Umbilical cord (tissue), 2 donors: Measurements from ENCODE around the gene GNG7. TPM values are rescaled to one million over a fixed set of nuclear protein-coding genes. Genes with fewer than 3 reads are reported as not detected.
A peak's percentile ranks its signal among the peaks of the same experiment; 100 is the strongest.
"Not testable (repeated sequence)": the region's sequence is repeated elsewhere in the genome, so short reads cannot be mapped to it uniquely, and the experiment has no call there.

Source experiments
- DNase-seq: peaks from one replicate; pipeline ENCODE4 v3.0.0-alpha.2; 2015; ENCODE audit warnings: low spot score
- total RNA-seq: library from RNA; depleted of rRNA; stranded (reverse); fragments of >200 nt; gene quantifications from one replicate; pipeline ENCODE4 v1.2.3, GENCODE V29; 2014; ENCODE audit warnings: low replicate concordance; ENCODE audit not compliant: insufficient read depth

GNG7 gene
- total RNA-seq, 1 donor from 2014 or later, result 0.48 TPM

DNA sequence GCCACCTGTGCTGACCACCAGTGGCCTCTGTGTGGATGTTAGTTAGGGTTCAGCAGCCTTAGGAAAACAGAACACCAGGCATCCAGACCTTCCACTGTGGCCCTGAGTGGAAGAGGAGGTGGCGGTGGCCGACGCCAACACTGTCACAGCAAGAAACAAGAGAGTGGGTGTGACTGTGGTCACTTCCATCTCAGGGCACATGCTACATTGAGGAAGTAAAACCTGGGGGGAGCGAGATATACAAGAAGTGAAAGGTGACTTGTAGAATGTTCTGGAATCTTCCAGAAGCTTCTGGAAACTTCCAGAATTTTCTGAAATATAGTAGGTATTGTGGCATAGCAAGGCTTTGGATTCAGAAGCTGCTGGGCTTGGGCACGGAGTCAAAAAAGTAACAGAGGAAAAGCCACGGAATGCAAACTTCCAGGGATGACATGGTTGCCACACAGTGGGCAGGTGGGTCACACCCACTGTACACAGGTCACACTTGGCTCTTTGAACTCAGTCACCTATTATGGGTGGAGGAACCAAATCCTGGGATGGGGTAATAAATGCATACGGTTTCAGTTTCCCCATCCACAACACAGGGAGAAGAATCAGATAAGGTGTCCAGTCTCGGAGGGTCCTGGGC, 24.3 kb downstream of the GNG7 start:
- DNase-seq, result no peak

DNA sequence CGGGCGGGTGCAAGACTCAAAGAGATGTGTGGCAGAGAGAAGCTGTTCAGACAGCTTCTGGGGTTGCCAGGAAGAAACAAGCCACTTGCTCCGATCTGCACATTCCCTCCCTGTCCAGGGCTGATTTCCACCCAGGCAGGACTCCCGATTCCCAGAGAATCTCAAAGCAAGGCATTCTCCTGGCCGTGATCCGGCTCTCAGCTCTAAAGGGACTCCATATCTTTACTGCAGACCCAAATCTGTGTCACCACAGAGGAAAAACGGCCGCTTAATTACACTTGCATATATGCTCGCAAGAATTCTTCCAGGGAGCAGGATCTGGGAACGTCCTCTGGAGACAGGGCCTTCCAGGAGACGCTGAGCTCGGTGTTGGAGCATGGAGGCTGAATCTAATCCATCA, 25.7 kb downstream of the GNG7 start:
- no peak for DNase-seq

DNA sequence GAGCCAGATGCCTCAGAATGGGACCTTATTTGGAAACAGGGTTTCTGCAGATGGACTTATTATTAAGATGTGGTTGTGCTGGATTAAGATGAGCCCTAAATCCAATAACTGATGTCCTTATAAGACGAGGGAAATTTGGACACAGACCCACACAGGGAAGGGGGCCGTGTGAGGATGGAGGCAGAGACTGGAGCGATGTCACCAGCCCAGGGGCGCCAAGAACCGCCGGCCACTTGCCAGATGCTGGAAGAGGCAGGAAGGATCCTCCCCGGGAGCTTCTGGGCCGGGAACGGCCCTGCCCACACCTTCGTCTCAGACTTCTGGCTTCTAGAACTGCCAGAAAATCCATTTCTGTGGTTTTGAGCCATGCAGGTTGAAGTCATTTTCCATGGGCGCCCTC, 26.6 kb downstream of the GNG7 start:
- DNase-seq, result no peak

DNA sequence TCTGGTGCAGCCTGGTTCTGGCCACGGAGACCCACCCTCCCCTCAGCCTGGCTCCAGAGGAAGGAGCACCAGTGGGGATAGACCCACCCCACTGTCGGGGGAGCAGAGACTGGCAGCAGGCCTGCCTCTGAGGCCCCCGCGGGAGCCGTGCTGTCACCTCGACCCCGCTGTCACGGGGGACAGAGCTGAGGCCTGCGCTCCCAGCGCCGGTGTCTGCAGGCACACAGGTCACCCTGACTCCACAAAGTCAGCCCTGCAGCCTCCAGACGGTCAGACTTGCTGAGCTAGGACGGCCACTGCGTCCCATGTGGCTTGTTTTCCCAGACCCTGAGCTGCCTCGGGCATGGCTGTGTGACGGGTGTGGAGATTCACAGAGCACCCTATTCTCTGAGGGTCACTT, 32.3 kb downstream of the GNG7 start:
- DNase-seq, result no peak

DNA sequence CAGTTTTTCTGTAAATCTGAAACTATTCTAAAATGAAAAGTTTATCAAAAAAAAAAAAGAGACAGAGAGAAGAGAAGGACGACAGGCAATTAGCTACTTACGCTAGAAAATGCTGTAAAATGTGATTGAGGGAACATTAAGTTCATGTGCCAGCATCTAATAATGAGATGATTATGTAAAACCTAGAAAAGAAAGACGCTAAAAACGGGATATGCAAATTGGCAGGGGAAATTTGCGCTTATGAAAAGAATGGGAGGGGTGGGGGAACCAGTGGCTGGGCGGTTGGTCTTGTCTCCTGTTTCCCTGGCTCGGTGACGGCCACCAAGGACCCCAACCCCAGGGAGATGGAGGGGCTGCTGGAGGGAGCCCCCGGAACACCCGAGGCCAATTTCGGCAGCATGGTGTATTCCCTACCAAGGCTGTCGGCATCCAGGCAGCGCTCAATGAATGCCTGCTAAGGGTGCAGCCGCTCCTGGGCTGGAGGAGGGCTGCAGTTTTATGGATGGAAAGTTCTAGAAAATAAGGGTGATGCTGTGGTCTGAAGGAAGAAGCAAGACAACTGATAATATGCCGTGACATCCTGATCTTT, 34.2 kb downstream of the GNG7 start:
- no peak for DNase-seq

DNA sequence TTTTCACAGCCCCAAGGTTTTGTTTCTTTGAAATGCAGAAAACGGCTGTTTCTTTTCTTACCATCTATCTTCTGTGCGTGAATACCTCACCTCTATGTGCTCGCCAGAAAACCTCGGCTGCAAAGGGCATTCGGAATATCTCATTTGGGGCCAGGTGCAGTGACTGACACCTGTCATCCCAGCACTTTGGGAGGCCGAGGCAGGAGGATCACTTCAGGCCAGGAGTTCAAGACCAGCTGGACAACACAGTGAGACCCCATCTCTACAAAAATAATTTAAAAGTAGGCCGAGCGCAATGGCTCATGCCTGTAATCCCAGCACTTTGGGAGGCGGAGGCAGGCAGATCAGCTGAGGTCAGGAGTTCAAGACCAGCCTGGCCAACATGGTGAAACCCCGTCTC, 35.1 kb downstream of the GNG7 start:
- not testable (repeated sequence) for DNase-seq

DNA sequence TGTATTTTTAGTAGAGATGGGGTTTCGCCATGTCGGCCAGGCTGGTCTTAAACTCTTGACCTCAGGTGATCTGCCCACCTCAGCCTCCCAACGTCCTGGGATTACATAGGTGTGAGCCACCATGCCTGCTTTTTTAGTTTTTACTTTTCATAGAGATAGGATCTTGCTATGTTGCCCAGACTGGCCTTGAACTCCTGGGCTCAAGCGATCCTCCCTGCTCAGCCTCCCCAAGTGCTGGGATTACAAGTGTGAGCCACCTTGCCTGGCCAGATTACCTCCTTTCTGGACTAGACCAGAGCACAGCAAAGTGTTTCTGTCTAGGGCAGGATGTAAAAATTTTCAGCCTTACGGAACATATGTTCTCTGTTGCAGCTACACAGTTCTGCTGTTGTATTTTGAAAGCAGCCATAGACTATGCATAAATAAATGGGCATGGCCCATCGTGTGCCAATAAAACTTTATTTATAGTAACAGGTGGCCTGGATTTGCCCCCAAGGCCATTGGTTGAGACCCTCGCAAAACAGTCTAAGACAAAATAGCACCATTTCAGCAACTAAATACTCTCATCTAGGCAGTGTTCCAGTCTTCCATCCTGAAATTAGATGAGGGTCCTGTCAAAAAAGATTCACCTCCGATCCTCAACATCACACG, 36.0 kb downstream of the GNG7 start:
- DNase-seq, result no peak

DNA sequence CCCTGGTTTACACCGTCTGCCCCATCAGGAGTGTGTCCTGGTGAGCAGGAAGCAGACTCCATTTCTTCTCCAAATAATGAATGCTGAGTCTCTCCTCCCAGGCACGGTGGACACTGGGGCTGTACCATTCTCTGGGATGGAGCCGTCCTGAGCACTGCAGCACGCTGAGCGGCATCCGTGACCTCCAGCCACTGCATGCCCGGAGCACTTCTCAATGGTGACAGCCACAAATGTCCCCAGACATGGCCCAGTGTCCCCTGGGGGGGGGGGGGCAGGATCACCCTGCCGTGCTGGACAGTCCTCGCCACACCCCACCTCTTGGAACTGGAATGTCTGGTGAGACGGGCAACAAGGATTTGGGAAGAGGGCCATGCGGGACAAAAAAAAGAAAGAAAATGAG, 37.4 kb downstream of the GNG7 start:
- no peak for DNase-seq

DNA sequence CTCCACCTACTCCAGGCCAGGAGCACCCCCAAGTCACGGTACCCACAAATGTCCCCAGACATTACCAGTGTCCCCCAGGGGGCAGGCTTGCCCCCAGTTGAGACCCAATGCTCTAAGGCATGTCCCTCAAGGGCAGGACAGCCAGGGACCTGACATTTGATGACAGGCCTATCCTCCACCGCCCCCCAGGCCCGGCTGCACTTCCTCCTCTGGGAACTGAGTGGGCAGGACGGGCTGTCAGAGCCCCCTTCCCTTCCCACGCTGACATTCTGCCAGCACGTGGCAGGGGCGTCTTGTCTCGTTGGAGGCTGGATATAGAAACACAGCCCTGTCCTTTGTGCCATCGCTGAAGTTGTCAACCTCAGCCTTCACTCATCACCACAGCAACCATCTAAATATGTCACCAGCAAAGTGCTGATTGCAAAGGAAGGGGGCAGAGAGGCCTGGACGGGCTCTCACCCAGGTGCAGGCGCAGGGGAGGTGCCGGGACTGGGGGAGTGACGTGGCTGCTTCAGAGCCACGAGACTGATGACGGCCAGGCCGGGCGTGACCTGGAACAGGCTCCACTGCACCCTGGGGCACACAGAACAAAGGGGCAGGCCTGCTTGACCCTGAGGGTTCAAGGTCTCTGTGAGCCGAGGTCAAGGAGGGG, 38.4 kb downstream of the GNG7 start:
- DNase-seq, result no peak

DNA sequence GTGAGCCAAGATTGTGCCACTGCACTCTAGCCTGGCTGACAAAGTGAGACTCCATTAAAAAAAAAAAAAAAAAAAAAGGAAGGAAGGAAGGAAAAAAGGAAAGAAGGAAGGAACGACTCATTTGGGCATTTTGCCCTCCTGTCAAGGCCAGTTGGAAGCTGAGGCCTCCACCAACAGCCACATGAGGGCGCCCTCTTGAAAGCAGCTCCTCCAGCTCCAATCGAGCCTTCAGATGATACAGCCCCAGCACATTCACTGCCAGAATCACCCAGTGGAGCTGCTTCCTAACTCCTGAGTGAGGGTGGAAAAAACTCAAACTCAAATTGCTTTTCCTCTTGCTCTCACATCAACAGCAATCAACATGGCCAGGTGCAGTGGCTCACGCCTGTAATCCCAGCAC, 40.9 kb downstream of the GNG7 start:
- no peak for DNase-seq

DNA sequence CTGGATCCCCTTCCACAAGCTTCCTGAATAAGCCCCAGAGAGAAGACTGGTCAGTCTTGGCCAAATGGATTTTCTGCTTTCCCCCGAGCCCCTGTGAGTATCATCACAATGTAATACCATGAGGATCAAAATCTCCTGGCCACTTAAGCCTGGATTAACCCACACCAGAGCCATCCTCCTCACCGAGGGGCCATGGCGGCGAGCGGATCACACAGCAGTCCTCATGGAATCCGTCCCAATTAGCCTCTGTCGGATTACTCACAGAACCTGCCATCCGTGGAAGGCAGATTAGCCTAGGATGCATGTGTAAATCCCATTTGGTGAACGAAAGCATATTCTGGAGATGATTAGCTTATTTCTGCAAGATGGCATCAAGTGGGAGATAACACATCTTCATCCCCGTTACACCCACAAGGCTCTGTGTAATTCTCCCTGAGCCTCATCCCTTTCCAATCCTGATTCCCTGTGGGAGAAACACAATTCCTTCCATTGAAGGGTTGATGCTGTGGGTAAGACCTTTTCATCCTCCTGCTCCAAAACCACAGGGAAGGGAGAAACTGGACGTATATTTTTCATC, 42.5 kb downstream of the GNG7 start:
- peak; percentile 33 for DNase-seq

DNA sequence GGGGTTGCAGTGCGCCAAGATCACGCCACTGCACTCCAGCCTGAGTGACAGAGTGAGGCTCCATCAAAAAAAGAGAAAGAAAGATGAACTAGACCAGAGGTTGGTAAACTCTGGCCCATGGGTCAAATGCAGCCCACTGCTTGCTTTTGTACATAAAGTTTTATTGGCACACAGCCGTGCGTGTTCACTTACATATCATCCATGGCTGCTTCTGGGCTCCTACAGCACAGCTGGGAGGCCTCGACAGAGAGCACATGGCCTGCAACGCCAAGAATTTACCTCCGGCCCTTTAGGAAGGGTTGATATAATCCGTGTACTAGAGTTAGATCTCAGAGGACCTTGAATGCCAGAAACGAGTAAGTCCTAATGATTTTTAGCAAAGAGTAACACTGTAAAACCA, 46.0 kb downstream of the GNG7 start:
- no peak for DNase-seq

DNA sequence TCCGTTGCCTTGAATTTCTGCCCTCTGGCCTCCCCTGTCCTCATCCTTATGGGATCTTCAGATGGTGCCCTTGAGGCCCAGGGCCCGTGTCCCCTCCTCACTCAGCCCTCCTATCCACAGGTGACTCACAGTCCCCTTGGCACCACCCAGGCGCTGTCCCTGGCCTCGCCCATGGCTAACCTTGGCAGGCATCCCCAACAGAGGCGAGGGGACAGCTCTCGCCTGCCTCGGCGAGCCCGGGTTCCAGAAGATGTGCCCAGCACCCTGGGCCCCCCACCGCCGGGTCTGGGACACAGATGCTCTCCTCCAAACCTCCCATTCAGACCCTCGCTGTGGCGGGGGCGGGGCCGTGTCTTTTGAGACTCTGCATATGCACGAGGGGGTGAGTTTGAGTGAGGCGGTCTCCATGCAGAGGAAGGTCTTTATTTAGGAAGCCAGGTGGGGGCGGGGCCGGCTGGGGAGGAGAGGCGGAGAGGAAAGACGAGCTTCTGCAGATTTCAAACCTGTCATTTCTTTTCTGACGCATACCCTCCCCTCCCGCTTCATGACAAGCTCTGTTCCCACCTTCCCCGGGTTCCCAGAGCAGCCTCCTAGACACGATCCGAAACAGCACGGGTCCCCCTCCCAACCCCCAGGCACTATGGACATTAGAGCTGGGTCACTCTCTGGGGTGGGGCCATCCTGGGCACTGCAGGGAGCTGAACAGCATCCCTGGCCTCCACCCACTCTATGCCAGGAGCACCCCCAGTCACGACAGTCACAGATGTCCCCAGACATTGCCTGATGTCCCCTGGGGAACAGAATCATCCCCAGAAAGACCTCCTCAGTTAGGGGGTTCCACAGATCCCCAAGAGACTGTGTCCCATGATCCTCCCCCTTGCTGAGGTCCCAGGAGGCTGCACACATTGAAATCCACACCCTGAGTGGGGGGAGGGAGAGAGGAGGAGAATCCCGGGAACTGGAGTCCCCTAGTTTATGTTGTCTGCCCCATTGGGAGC, 48.5 kb downstream of the GNG7 start:
- no peak for DNase-seq

DNA sequence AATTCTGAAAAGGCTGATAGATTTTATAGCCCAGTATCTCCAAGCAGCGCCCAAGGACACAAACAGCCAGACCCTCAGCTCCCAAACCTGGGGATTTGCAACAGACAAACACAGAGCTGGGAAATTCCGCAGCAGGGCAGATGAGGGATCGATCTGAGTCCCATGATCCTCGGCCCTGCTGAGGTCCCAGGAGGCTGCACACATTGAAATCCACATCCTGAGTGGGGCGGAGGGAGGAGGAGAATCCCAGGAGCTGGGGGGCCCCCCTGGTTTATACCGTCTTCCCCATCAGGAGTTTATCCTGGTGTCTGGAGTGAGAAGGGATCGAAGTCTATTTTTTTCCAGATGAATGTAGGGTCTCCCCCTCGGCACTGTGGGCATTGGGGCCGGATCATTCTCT, 49.3 kb downstream of the GNG7 start:
- DNase-seq, result no peak

DNA sequence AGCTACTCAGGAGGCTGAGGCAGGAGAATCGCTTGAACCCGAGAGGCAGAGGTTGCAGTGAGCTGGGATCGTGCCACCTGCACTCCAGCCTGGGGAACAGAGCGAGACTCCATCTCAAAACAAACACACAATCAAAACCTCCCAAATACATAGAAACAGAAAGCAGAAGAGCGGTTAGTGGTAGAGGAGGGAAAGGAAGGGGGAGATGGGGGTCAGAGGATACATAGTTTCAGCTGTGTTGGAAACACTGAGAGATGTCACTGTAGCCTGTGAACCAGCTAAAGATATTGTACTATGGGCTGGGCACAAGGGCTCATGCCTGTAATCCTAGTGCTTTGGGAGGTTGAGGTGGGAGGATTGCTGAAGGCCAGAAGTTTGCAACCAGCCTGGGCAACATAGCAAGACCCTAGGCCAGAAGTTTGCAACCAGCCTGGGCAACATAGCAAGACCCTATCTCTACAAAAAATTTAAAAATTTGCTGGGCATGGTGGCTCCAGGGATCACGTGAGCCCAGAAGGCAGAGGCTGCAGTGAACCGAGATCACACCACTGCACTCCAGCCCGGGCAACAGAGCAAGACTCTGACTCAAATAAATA, 49.9 kb downstream of the GNG7 start:
- DNase-seq, result no peak

DNA sequence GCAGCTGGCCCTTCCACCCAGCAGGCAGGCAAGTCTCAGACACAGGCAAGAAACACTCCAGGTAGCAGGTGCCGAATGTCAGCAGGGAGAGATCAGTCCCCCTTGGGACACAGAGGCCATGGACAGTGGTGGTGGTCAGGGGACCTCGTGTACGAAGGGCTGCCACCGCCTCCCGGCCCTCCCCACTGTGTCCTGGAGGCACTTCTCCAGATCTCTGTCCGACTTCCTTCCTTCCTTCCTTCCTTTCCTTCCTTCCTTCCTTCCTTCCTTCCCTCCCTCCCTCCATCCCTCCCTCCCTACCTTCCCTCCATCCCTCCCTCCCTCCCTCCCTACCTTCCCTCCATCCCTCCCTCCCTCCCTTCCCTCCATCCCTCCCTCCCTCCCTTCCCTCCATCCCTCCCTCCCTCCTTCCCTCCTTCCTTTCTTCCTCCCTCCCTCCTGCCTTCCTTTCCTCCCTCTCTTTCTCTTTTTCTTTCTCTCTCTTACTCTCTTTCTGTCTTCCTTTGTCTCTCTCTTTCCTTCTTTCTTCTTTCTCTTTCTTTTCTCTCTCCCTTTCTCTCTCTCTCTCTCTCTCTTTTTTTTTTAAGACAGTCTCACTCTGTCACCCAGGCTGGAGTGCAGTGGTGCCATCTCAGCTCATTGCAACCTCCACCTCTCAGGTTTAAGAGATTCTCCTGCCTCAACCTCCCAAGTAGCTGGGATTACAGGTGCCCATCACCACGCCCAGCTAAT, 51.3 kb downstream of the GNG7 start:
- DNase-seq, result not testable (repeated sequence)

DNA sequence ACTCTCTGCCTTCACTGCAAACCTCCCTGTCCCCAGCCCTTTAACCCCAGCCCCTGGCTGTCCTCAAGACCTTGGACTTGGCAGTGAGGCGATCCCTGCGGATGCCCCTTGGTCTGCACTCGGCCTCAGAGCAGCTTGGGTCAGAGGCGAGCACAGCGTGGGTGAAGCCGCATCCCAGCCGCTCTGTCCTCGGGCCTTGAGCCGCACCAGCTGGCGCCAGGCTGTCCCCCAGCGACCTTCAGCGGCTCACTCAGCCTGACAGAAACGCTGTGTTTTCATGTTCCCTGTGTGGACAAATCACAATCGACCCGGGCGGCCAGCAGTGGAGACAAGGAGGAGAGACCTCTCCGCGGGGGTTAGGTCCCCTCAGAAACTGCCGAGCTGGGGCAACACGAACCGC, 52.0 kb downstream of the GNG7 start:
- no peak for DNase-seq

DNA sequence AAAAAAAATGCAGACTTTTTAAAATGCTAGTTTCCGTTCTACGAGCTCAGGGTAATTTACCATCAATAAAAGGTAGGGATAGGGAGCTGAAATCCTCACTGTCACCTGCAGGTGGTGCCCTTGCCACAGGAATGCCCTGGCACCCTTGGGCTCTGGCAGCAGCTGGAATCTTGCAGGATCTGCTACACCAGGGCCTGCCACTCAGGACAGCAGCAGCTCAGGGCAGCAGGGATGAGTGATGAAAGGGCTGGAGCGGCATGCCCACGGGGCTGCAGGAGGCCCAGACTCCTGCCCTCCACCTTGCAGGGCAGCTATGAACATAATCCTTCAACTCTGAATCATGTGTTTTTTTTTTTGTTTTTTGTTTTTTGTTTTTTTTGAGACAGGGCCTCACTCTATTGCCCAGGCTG, 54.0 kb downstream of the GNG7 start:
- DNase-seq, result peak; percentile 43

DNA sequence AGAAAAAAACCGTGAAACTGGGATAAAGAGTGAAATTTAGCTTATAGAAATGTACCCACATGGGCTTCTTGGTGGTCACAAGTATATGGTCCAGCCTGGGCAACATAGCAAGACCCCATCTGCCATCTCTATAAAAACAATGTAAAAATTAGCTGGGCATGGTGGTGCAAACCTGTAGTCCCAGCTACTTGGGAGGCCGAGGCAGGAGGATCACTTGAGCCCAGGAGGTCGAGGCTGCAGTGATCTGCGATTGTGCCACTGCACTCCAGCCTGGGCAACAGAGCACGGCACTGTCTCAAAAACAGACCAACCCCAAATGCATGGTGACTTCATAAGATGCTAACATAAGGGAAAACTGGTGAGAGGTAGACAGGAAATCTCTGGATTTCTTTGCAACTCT, 54.4 kb downstream of the GNG7 start:
- no peak for DNase-seq

DNA sequence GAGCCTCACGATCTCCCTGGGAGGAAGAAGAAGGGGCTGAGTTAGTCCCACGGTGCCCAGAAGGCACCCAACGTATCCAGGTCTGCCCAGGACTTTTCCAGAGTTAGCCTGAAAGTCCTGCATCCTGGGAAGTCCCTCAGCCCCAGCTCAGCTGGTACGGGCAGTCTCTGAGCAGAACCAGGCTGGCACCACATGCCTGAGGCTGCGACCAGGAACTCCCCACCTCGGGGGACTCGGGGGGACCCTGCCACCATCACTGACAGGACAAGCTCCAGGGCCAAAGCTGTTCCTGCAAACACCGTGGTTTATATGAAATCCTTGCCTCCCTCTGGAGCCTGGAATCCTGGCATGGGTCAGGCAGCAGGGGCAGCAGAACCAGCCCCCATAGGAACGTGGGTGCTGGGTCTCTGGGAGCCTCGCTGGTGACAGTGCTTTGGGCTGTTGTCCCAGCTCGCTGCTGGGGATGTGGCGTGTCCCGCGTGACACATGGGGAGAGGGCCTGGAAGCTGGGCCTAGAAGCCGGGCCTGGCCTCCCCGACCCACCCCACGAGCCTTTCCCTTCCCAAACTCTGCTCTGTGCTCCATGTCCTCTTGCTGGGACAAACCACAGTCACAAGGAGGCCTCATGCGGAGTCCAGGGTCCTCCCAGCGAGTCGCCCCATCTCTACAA, 55.5 kb downstream of the GNG7 start:
- no peak for DNase-seq
